ENCODE measurements around the gene SLC2A9.

DNA sequence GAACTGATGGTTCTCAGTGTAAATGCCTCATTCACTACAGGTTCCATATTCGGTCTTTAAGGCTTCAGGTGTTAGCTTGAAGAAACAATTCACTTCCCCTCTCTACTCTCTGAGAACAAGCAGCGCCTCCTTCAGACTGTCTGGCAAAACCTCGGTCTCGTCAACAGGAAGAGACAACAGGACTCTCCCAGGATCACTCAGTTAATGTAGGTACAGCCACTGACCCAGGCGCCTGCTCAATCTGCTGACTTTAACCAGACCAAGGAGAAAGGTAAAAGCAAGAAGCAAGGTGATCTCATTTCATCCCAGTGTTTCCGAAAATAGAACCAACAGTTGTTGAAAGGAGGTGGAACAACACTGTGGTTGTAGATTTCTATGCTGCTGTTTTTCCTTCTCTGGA is 102.2 kb downstream of the SLC2A9 start:
- TF ChIP-seq CTCF (IDR thresholded peaks at IDR 0.05; ENCODE audit: low read length): no peak
- TF ChIP-seq EZH2phosphoT487 (IDR thresholded peaks at IDR 0.05; ENCODE audit: low read length): no peak
